ENCODE data around the gene SERPING1.

SERPING1 gene

GRCh38 chr11:57656885-57657193 lies 59.4 kb downstream of the SERPING1 start:
- DNase-seq: no peak

GRCh38 chr11:57657194-57658022 lies 59.9 kb downstream of the SERPING1 start, which contains the start of gene CLP1:
TSS of gene CLP1 (plus strand) at chr11:57657762. CDS start at chr11:57659477, 1,715 bp downstream.
- DNase-seq: peak; percentile 99

GRCh38 chr11:57658023-57658361 lies 60.5 kb downstream of the SERPING1 start:
- DNase-seq: no peak

GRCh38 chr11:57659669-57660068 lies 62.2 kb downstream of the SERPING1 start:
- no peak for DNase-seq

GRCh38 chr11:57662893-57663292 lies 65.4 kb downstream of the SERPING1 start:
- no peak for DNase-seq

GRCh38 chr11:57663975-57664374 lies 66.5 kb downstream of the SERPING1 start:
- no peak for DNase-seq

Measured in CD4-positive, alpha-beta T cell treated with Interleukin-12 subunit alpha and Interleukin-12 subunit beta, for 1 hour (primary cell).